H7 (cell line): ENCODE data around the gene FGF3. TPM values are rescaled to one million over a fixed set of nuclear protein-coding genes. Genes with fewer than 3 reads are reported as not detected.

Experiments used
- DNase-seq: peaks from one replicate; pipeline ENCODE4 v3.0.0; 2012
- H3K27me3 ChIP-seq: 2 replicates; pipeline ENCODE4 v1.6.0; 2011; ENCODE audit warnings: mild to moderate bottlenecking, low read length; ENCODE audit not compliant: control insufficient read depth, insufficient read depth
- H3K36me3 ChIP-seq: replicated peaks from 2 replicates; pipeline ENCODE4 v1.5.1; 2011; ENCODE audit warnings: low read length; ENCODE audit not compliant: control insufficient read depth, insufficient read depth
- H3K4me3 ChIP-seq: 2 replicates; pipeline ENCODE4 v1.5.1; 2011; ENCODE audit warnings: low read depth, mild to moderate bottlenecking, control low read depth, low read length, moderate library complexity; ENCODE audit not compliant: insufficient read depth
- total RNA-seq: library from RNA; depleted of rRNA; stranded (reverse); fragments of >200 nt; shearing (Covaris generic); gene quantifications from 2 replicates; pipeline ENCODE4 v1.2.3, GENCODE V29; 2014

The FGF3 gene
- total RNA-seq, 1 experiment from 2014 or later = not detected

GRCh38 chr11:69860244-69860643 is 41.0 kb upstream of the FGF3 start:
- Histone ChIP-seq H3K4me3 (no peak overlapping the region), H3K36me3 (no peaks in the 10 kb centered on the region), H3K27me3 (no peaks in the 10 kb centered on the region; the same call in 1 of the 2 replicates)
- no peak for DNase-seq

DNA sequence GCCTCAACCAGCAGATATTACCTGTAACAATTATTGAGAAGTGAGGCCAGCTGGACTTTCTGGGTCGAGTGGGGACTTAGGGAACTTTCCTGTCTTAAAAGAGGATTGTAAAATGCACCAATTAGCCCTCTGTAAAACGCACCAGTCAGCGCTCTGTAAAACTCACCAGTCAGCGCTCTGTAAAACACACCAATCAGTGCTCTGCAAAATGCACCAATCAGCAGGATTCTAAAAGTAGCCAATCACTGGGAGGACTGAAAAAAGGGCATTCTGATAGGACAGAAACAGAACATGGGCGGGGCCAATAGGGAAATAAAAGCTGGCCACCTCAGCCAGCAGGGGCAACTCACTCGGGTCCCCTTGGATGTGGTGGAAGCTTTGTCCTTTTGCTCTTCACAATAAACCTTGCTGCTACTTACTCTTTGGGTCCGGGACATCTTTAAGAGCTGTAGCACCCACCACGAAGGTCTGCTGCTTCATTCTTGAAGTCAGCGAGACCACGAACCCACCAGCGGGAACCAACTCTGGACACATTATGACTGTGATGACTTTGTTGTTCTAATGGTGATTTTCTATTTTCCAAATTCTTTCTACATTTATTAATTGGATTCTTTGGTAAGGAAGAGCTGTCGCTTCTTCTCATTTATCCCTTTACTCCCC is 40.2 kb upstream of the FGF3 start:
- H3K36me3 ChIP-seq = no peaks in the 10 kb centered on the region
- H3K4me3 ChIP-seq = no peak overlapping the region
- H3K27me3 ChIP-seq = no peaks in the 10 kb centered on the region; the same call in 1 of the 2 replicates
- no peak for DNase-seq

GRCh38 chr11:69855421-69855820 is 36.2 kb upstream of the FGF3 start:
- Histone ChIP-seq H3K4me3 (no peak overlapping the region), H3K27me3 (no peaks in the 10 kb centered on the region; the same call in 1 of the 2 replicates), H3K36me3 (no peaks in the 10 kb centered on the region)
- no peak for DNase-seq

GRCh38 chr11:69854713-69855112 is 35.5 kb upstream of the FGF3 start:
- Histone ChIP-seq H3K27me3 (no peaks in the 10 kb centered on the region; the same call in 1 of the 2 replicates), H3K4me3 (no peak overlapping the region), H3K36me3 (no peaks in the 10 kb centered on the region)
- DNase-seq = no peak

DNA sequence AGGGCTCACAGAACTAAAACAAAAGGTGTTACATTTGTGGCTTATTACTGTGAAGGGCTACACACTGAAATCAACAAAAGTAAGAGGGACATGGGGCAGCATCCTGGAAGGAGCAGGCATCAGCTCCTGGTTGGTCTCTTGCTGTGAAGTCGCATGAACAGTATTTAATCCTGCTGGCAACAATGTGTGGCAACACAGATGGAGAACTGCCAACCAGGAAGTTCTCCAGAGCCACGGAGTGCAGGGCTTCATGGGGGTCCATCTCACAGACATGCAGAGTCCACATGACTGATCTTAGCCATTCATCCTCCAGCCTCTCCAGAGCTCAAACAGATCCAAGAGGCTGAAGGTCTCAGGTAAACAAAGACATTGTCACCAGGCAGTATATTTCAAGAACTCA is 32.8 kb upstream of the FGF3 start:
- Histone ChIP-seq H3K4me3 (no peak overlapping the region), H3K27me3 (no peaks in the 10 kb centered on the region; the same call in 1 of the 2 replicates), H3K36me3 (no peaks in the 10 kb centered on the region)
- DNase-seq = no peak

DNA sequence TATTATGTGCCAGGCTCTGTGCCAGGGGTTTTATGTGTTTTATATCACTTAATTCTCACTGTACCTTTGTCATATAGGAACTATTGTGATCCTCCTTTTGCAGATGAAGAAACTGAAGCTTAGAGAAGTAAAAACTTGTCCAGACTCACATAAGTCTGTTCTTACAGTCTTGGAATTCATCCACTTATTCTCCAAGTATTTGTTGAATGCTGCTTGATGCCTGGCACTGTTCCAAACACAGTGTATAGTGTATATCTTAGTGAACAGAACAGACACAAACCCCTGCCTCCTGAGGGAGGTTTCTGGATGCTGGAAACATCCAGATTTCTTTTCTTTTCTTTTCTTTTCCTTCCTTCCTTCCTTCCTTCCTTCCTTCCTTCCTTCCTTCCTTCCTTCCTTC is 29.0 kb upstream of the FGF3 start:
- no peaks in the 10 kb centered on the region; the same call in 1 of the 2 replicates for H3K27me3 ChIP-seq
- DNase-seq = no peak
- no peaks in the 10 kb centered on the region for H3K36me3 ChIP-seq
- H3K4me3 ChIP-seq = no peak overlapping the region

DNA sequence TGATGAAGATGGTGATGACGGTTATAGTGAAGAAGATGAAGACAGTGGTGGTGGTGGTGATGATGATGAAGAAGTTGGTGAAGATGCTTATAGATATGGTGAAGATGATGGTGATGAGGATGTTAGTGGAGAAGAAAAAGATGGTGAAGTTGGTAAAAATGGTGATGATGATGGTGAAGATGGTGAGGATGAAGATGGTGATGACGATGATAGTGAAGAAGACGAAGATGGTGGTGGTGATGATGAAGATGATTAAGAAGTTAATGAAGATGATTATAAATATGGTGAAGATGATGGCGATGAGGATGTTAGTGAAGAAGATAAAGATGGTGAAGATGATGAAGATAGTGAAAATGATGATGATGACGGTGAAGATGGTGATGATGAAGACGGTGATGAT is 25.2 kb upstream of the FGF3 start:
- Histone ChIP-seq H3K36me3 (no peaks in the 10 kb centered on the region), H3K4me3 (no peak overlapping the region), H3K27me3 (peaks cover 1% of the 10 kb centered on the region; the same call in 1 of the 2 replicates)
- DNase-seq = no peak

DNA sequence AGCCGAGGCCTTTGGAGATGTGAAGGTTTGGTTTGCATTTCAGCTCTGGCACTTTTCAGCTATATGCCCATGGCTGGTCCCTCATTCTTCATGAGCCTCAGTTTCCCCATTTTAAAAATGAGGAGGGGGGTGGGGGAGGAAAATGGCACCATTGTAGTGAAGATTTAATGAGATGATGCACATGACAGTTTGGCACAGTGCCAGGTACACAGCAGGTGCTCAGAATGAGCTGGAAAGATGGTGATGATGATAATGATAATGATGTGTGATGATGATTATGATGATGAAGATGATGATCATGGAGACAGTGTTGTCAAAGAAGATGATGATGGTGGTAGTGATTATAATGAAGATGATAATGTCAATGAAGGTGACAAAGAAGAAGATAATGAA is 24.3 kb upstream of the FGF3 start:
- no peak for DNase-seq
- H3K36me3 ChIP-seq = no peaks in the 10 kb centered on the region
- H3K27me3 ChIP-seq = peaks cover 1% of the 10 kb centered on the region; the same call in 1 of the 2 replicates
- H3K4me3 ChIP-seq = no peak overlapping the region

DNA sequence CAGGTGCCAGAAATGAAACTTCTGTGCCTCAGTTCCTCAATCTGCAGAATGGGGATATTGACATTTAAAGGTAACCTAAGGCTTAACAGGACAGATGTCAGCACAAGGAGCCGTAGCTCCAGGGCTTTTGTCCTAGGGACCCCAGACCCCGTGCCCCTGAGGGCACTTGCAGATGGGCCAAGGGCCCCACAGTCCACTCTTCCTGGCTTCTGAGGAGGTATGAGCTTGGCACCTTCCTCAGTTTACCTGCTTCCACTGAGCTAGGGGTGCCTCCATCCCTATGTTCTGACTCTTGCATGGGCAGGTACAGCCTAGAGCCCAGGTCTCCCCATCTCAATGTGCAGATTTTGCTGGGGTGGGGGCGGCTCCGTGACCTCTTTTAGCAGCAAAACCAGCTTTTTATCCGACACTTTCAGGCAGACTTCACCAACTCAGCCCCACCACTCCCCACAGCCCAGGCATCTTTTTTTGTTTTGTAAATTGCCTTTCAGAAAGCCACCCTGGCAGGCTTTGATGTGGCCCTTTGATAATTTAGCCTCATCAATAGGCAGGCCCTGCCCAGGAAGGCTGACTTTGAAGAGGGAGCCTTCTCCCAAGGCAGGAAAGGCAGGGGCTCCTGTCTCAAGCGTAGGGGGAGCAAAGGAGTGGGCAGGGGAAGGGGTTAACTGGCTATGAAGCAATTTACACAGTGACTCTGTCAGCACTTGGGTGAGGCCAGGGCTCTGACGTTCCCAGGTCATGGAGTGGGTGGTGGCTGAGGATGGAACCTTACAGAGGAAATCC is 23.7 kb upstream of the FGF3 start:
- H3K27me3 ChIP-seq = peaks cover 1% of the 10 kb centered on the region; the same call in 1 of the 2 replicates
- no peaks in the 10 kb centered on the region for H3K36me3 ChIP-seq
- H3K4me3 ChIP-seq = no peak overlapping the region
- peak; percentile 61 for DNase-seq

- Histone ChIP-seq H3K4me3 (no peak overlapping the region), H3K27me3 (peaks cover 1% of the 10 kb centered on the region; the same call in 1 of the 2 replicates), H3K36me3 (no peaks in the 10 kb centered on the region)
- peak; percentile 76 for DNase-seq
Observed at GRCh38 chr11:69841859-69842698, 22.9 kb upstream of the FGF3 start.

GRCh38 chr11:69841170-69841858 is 22.1 kb upstream of the FGF3 start:
- no peak for DNase-seq
- Histone ChIP-seq H3K27me3 (peaks cover 1% of the 10 kb centered on the region; the same call in 1 of the 2 replicates), H3K36me3 (no peaks in the 10 kb centered on the region), H3K4me3 (no peak overlapping the region)

- peaks cover 1% of the 10 kb centered on the region; the same call in 1 of the 2 replicates for H3K27me3 ChIP-seq
- H3K36me3 ChIP-seq = no peaks in the 10 kb centered on the region
- peak; percentile 54 for DNase-seq
- H3K4me3 ChIP-seq = no peak overlapping the region
Observed at GRCh38 chr11:69840371-69841169, 21.4 kb upstream of the FGF3 start.

- Histone ChIP-seq H3K27me3 (peaks cover 1% of the 10 kb centered on the region; the same call in 1 of the 2 replicates), H3K36me3 (no peaks in the 10 kb centered on the region)
- DNase-seq = no peak
Observed at GRCh38 chr11:69839516-69839915, 20.3 kb upstream of the FGF3 start.

More at GRCh38 chr11:69839516-69839915, 20.3 kb upstream of the FGF3 start:
- H3K4me3 ChIP-seq = no peak overlapping the region
